HepG2 (cell line): Measurements from ENCODE around the gene GPLD1. TPM values are rescaled to one million over a fixed set of nuclear protein-coding genes. Genes with fewer than 3 reads are reported as not detected.
A peak's percentile ranks its signal among the peaks of the same experiment; 100 is the strongest.

Source experiments
- ELF4 ChIP-seq: sonication (generic); formaldehyde crosslinking; IDR thresholded peaks from 2 replicates; pipeline ENCODE4 v1.5.0; 2020; ENCODE audit warnings: missing genetic modification reagents, mild to moderate bottlenecking, moderate library complexity, borderline replicate concordance
- EP300 ChIP-seq, 3 experiments: sonication (generic) in 1 of 3; formaldehyde crosslinking in 1 of 3; IDR thresholded peaks; 2 replicates each; pipeline versions ENCODE4 v1.5.1 to v1.6.1; 2011 to 2020; ENCODE audit warnings: low read depth in 2 of 3, low read length in 2 of 3, borderline replicate concordance in 1 of 3, improper control_type of control experiment in 1 of 3, mild to moderate bottlenecking in 1 of 3, missing genetic modification reagents in 1 of 3, moderate library complexity in 1 of 3
- FOSL2 ChIP-seq: sonication (generic); formaldehyde crosslinking; IDR thresholded peaks from 2 replicates; pipeline ENCODE4 v1.4.0; 2020; ENCODE audit warnings: missing genetic modification reagents
- FOXA3 ChIP-seq: IDR thresholded peaks from 2 replicates; pipeline ENCODE4 v1.6.1; 2016; ENCODE audit warnings: missing genetic modification reagents, missing compliant biosample characterization
- HOXA5 ChIP-seq: sonication (generic); formaldehyde crosslinking; IDR thresholded peaks from 2 replicates; pipeline ENCODE4 v1.4.0; 2020; ENCODE audit warnings: missing genetic modification reagents
- IRX3 ChIP-seq: sonication (generic); formaldehyde crosslinking; IDR thresholded peaks from 2 replicates; pipeline ENCODE4 v1.8.1; 2023; ENCODE audit warnings: mild to moderate bottlenecking, low read depth, missing genetic modification reagents, borderline replicate concordance
- KMT2B ChIP-seq: IDR thresholded peaks from 2 replicates; pipeline ENCODE4 v1.6.1; 2016; ENCODE audit warnings: missing genetic modification reagents, missing compliant biosample characterization
- NFRKB ChIP-seq: fragments of 450-650 bp; IDR thresholded peaks from 2 replicates; pipeline ENCODE4 v1.6.1; 2017
- PBX2 ChIP-seq: IDR thresholded peaks from 2 replicates; pipeline ENCODE4 v1.6.1; 2016; ENCODE audit warnings: control low read depth
- PPARG ChIP-seq: conservative IDR thresholded peaks from 2 replicates; pipeline ENCODE4 v1.6.1; 2016; ENCODE audit warnings: missing biosample characterization, missing genetic modification reagents
- SCMH1 ChIP-seq: sonication (generic); formaldehyde crosslinking; IDR thresholded peaks from 2 replicates; pipeline ENCODE4 v1.9.0; 2021; ENCODE audit warnings: missing genetic modification reagents, mild to moderate bottlenecking, borderline replicate concordance
- SPEN ChIP-seq: sonication (generic); formaldehyde crosslinking; IDR thresholded peaks from 2 replicates; pipeline ENCODE4 v1.5.1; 2020; ENCODE audit warnings: low read depth, mild to moderate bottlenecking, missing genetic modification reagents
- TCF7 ChIP-seq: sonication (generic); IDR thresholded peaks from 2 replicates; pipeline ENCODE4 v1.6.1; 2016; ENCODE audit warnings: antibody characterized with exemption, low read depth
- THAP7 ChIP-seq: sonication (generic); formaldehyde crosslinking; IDR thresholded peaks from 2 replicates; pipeline ENCODE4 v1.8.1; 2023; ENCODE audit warnings: mild to moderate bottlenecking, missing genetic modification reagents
- TOE1 ChIP-seq: sonication (generic); formaldehyde crosslinking; IDR thresholded peaks from 2 replicates; pipeline ENCODE4 v1.4.0; 2020; ENCODE audit warnings: mild to moderate bottlenecking, missing genetic modification reagents
- WIZ ChIP-seq: sonication (generic); formaldehyde crosslinking; IDR thresholded peaks from 2 replicates; pipeline ENCODE4 v1.5.1; 2020; ENCODE audit warnings: mild to moderate bottlenecking, missing genetic modification reagents
- ZBTB26 ChIP-seq: IDR thresholded peaks from 2 replicates; pipeline ENCODE4 v1.6.1; 2016; ENCODE audit warnings: missing compliant biosample characterization, missing genetic modification reagents, borderline replicate concordance
- ZNF503 ChIP-seq: sonication (generic); formaldehyde crosslinking; IDR thresholded peaks from 2 replicates; pipeline ENCODE4 v1.4.0; 2020; ENCODE audit warnings: missing genetic modification reagents
- ZNF552 ChIP-seq: sonication (generic); formaldehyde crosslinking; IDR thresholded peaks from 2 replicates; pipeline ENCODE4 v1.9.0; 2022; ENCODE audit warnings: missing genetic modification reagents, mild to moderate bottlenecking, borderline replicate concordance
- ZNF558 ChIP-seq: sonication (generic); formaldehyde crosslinking; IDR thresholded peaks from 2 replicates; pipeline ENCODE4 v1.9.0; 2022; ENCODE audit warnings: mild to moderate bottlenecking, missing genetic modification reagents, borderline replicate concordance
- ZNF773 ChIP-seq: sonication (generic); formaldehyde crosslinking; IDR thresholded peaks from 2 replicates; pipeline ENCODE4 v1.4.0; 2020; ENCODE audit warnings: missing genetic modification reagents, borderline replicate concordance
- ZSCAN5A ChIP-seq: sonication (generic); formaldehyde crosslinking; IDR thresholded peaks from 2 replicates; pipeline ENCODE4 v1.8.0; 2022; ENCODE audit warnings: mild to moderate bottlenecking, missing genetic modification reagents, borderline replicate concordance
- polyA plus RNA-seq, 8 experiments: library from polyadenylated mRNA; depleted of rRNA in 3 of 8; stranded (reverse) in 7 of 8; unstranded in 1 of 8; fragments of >200 nt; fragmentation: Illumina TruSeq in 4 of 8; extraction: Trizol in 4 of 8; gene quantifications; 2 replicates each; pipeline versions ENCODE4 v1.2.1 to v1.2.3, GENCODE V29; 2011 to 2016; ENCODE audit warnings: low read depth in 4 of 8, missing spikeins in 1 of 8, mixed read lengths in 1 of 8; ENCODE audit not compliant: insufficient read depth in 1 of 8
- total RNA-seq, 5 experiments: library from RNA; depleted of rRNA; stranded (reverse); fragments of >200 nt; fragmentation: Illumina TruSeq; extraction: Trizol; gene quantifications; 2 replicates each; pipeline ENCODE4 v1.2.3, GENCODE V29; 2016; ENCODE audit warnings: low read depth in 1 of 5

The GPLD1 gene
- total and polyA plus RNA-seq, 2 of the 13 experiments (the other 11 are each of a cell fraction or from before 2014, with no cell fraction given): 6.2 to 7.6 TPM

- no peak for TF ChIP-seq NFRKB
- peak; percentile 49 for TF ChIP-seq FOXA3 (CRISPR knock-in tag)
- peak; percentile 86 for TF ChIP-seq ZNF503 (CRISPR knock-in tag)
- TF ChIP-seq EP300 (IDR thresholded peaks at IDR 0.05; ENCODE audit: low read depth in 2 of 2, low read length in 2 of 2): no peak
- no peak; the same call in 1 of the 2 replicates for TF ChIP-seq EP300 (CRISPR knock-in tag; IDR thresholded peaks at IDR 0.05; ENCODE audit: borderline replicate concordance)
- TF ChIP-seq SPEN (CRISPR knock-in tag): peak; percentile 97
- peak; percentile 92; the same call in 1 of the 2 replicates for TF ChIP-seq THAP7 (CRISPR knock-in tag)
- peak; percentile 95 for TF ChIP-seq ZSCAN5A (CRISPR knock-in tag)
- peak; percentile 45; the same call in 1 of the 2 replicates for TF ChIP-seq ZNF552 (CRISPR knock-in tag)
- TF ChIP-seq SCMH1 (CRISPR knock-in tag): no peak
- peak; percentile 85; the same call in 1 of the 2 replicates for TF ChIP-seq ZNF558
- peak; percentile 84; the same call in 1 of the 2 replicates for TF ChIP-seq IRX3
- peak; percentile 95 for TF ChIP-seq KMT2B (CRISPR knock-in tag)
- no peak for TF ChIP-seq PBX2 (CRISPR knock-in tag)
- TF ChIP-seq TOE1 (CRISPR knock-in tag): peak; percentile 64; the same call in 1 of the 2 replicates
- TF ChIP-seq FOSL2: peak; percentile 30
- peak; percentile 97 for TF ChIP-seq WIZ (CRISPR knock-in tag)
- peak; percentile 85 for TF ChIP-seq ZBTB26 (CRISPR knock-in tag)
- peak; percentile 85 for TF ChIP-seq HOXA5
- TF ChIP-seq PPARG (CRISPR knock-in tag): 0 out of 2 replicates have a peak, but pooled peaks have one; percentile 13
- peak; percentile 93; the same call in 1 of the 2 replicates for TF ChIP-seq ZNF773
- TF ChIP-seq ELF4: no peak
- TF ChIP-seq TCF7: no peak
Observed at GRCh38 chr6:24402697-24403500, 86.5 kb downstream of the GPLD1 start, which contains the start of gene MRS2 (continued).
